GM18870 (cell line): ENCODE results near the gene MICALL1.

Source experiments
- ATAC-seq: cut with Tn5 transposase; IDR thresholded peaks from one replicate; pipeline ENCODE4 v1.9.1; 2021; ENCODE audit warnings: moderate library complexity; ENCODE audit not compliant: unreplicated experiment

Gene MICALL1

GRCh38 chr22:37904572-37905533 lies 1.2 kb upstream of the MICALL1 start:
- no peak for ATAC-seq

- no peak for ATAC-seq
Measured at GRCh38 chr22:37906364-37907008, 389 bp downstream of the MICALL1 start.

- ATAC-seq: no peak
Measured at GRCh38 chr22:37907036-37907954, 1.2 kb downstream of the MICALL1 start.

- ATAC-seq: no peak
Measured at GRCh38 chr22:37909766-37910165, 3.7 kb downstream of the MICALL1 start.

GRCh38 chr22:37910890-37911672 lies 5.0 kb downstream of the MICALL1 start:
- ATAC-seq: no peak

- ATAC-seq: no peak
Measured at GRCh38 chr22:37911697-37912096, 5.6 kb downstream of the MICALL1 start.

- no peak for ATAC-seq
Measured at GRCh38 chr22:37912171-37912570, 6.1 kb downstream of the MICALL1 start.

GRCh38 chr22:37913233-37913721 lies 7.2 kb downstream of the MICALL1 start:
- ATAC-seq: no peak

- ATAC-seq: no peak
Measured at GRCh38 chr22:37916311-37916710, 10.2 kb downstream of the MICALL1 start.

- ATAC-seq: no peak
Measured at GRCh38 chr22:37917874-37918548, 11.9 kb downstream of the MICALL1 start.

GRCh38 chr22:37918580-37919270 lies 12.6 kb downstream of the MICALL1 start:
- ATAC-seq: no peak

GRCh38 chr22:37920126-37920525 lies 14.0 kb downstream of the MICALL1 start:
- no peak for ATAC-seq

- ATAC-seq: no peak
Measured at GRCh38 chr22:37922191-37922590, 16.1 kb downstream of the MICALL1 start.

GRCh38 chr22:37923927-37924326 lies 17.8 kb downstream of the MICALL1 start:
- no peak for ATAC-seq

GRCh38 chr22:37924386-37925065 lies 18.4 kb downstream of the MICALL1 start:
- no peak for ATAC-seq

GRCh38 chr22:37925330-37925729 lies 19.2 kb downstream of the MICALL1 start:
- ATAC-seq: no peak

GRCh38 chr22:37925767-37926166 lies 19.7 kb downstream of the MICALL1 start:
- ATAC-seq: no peak

GRCh38 chr22:37926358-37926757 lies 20.3 kb downstream of the MICALL1 start:
- ATAC-seq: no peak
